ENCODE measurements around the gene CELF6. TPM values are rescaled to one million over a fixed set of nuclear protein-coding genes. Genes with fewer than 3 reads are reported as not detected.

Gene CELF6
- polyA plus RNA-seq (2012; ENCODE audit: insufficient read depth, insufficient read length, low read depth) = 3.2 TPM

- peak; percentile 99 for DNase-seq
- Histone ChIP-seq H3K4me1 (peaks cover 14% of the 10 kb centered on the region), H3K9me3 (no peaks in the 10 kb centered on the region), H3K4me3 (ENCODE audit: low read depth, low read length) (peak within 1 kb of the TSS; percentile 67), H3K27me3 (no peaks in the 10 kb centered on the region), H3K36me3 (no peaks in the 10 kb centered on the region)
- TF ChIP-seq CTCF (IDR thresholded peaks at IDR 0.05; ENCODE audit: low read depth, low read length) = no peak
These were observed at the start of gene CELF6 for GRCh38 chr15:72319985-72320671. TSS of gene CELF6 (minus strand) at chr15:72320157. CDS start at chr15:72319874, 283 bp downstream.

GRCh38 chr15:72368899-72369298 is 48.9 kb upstream of the CELF6 start:
- Histone ChIP-seq H3K36me3 (no peaks in the 10 kb centered on the region; the same call in 1 of the 2 replicates), H3K4me1 (no peaks in the 10 kb centered on the region), H3K9me3 (no peaks in the 10 kb centered on the region), H3K27me3 (no peaks in the 10 kb centered on the region), H3K4me3 (ENCODE audit: low read depth, low read length) (no peak overlapping the region)
- no peak for TF ChIP-seq CTCF (IDR thresholded peaks at IDR 0.05; ENCODE audit: low read depth, low read length)
- no peak for DNase-seq

- Histone ChIP-seq H3K9me3 (no peaks in the 10 kb centered on the region), H3K4me1 (no peaks in the 10 kb centered on the region), H3K4me3 (ENCODE audit: low read depth, low read length) (no peak overlapping the region), H3K36me3 (no peaks in the 10 kb centered on the region; the same call in 1 of the 2 replicates), H3K27me3 (no peaks in the 10 kb centered on the region)
- DNase-seq = no peak
- TF ChIP-seq CTCF (IDR thresholded peaks at IDR 0.05; ENCODE audit: low read depth, low read length) = no peak
These were observed 48.4 kb upstream of the CELF6 start for GRCh38 chr15:72368325-72368724.

- no peak overlapping the region for H3K4me3 ChIP-seq (ENCODE audit: low read depth, low read length)
- DNase-seq = no peak
These were observed 45.9 kb upstream of the CELF6 start for GRCh38 chr15:72365844-72366243.

GRCh38 chr15:72361176-72361575 is 41.2 kb upstream of the CELF6 start:
- peaks cover 4% of the 10 kb centered on the region for H3K36me3 ChIP-seq
- no peak for TF ChIP-seq CTCF (IDR thresholded peaks at IDR 0.05; ENCODE audit: low read depth, low read length)
- no peaks in the 10 kb centered on the region for H3K27me3 ChIP-seq
- no peak for DNase-seq
- peaks cover 4% of the 10 kb centered on the region for H3K4me1 ChIP-seq
- no peaks in the 10 kb centered on the region for H3K9me3 ChIP-seq
- no peak overlapping the region for H3K4me3 ChIP-seq (ENCODE audit: low read depth, low read length)

More at GRCh38 chr15:72365844-72366243, 45.9 kb upstream of the CELF6 start:
- no peaks in the 10 kb centered on the region for H3K27me3 ChIP-seq
- H3K9me3 ChIP-seq = no peaks in the 10 kb centered on the region
- H3K36me3 ChIP-seq = no peaks in the 10 kb centered on the region; the same call in 1 of the 2 replicates
- TF ChIP-seq CTCF (IDR thresholded peaks at IDR 0.05; ENCODE audit: low read depth, low read length) = no peak
- H3K4me1 ChIP-seq = no peaks in the 10 kb centered on the region

GRCh38 chr15:72358650-72359171 is 38.8 kb upstream of the CELF6 start:
- H3K4me3 ChIP-seq (ENCODE audit: low read depth, low read length) = peak overlapping the region; percentile 17
- H3K4me1 ChIP-seq = peaks cover 4% of the 10 kb centered on the region
- DNase-seq = peak; percentile 80
- peaks cover 12% of the 10 kb centered on the region for H3K36me3 ChIP-seq
- H3K9me3 ChIP-seq = no peaks in the 10 kb centered on the region
- no peaks in the 10 kb centered on the region for H3K27me3 ChIP-seq
- no peak for TF ChIP-seq CTCF (IDR thresholded peaks at IDR 0.05; ENCODE audit: low read depth, low read length)
